NCI-H446 treated with DMSO at 0.1 percent for 48 hours (cell line): ENCODE data around the gene ADRA2B.
"Not testable (repeated sequence)": the region's sequence is repeated elsewhere in the genome, so short reads cannot be mapped to it uniquely, and the experiment has no call there.

Experiments
- DNase-seq: peaks from one replicate; lab custom pipeline; 2025; lab: John Stamatoyannopoulos, UW

The ADRA2B gene

GRCh38 chr2:96089356-96090195 lies 26.8 kb downstream of the ADRA2B start:
- no peak for DNase-seq

- DNase-seq, result no peak
Observed at GRCh38 chr2:96088340-96089335, 27.7 kb downstream of the ADRA2B start.

GRCh38 chr2:96087130-96087529 lies 29.2 kb downstream of the ADRA2B start:
- no peak for DNase-seq

- no peak for DNase-seq
Observed at GRCh38 chr2:96085541-96086355, 30.6 kb downstream of the ADRA2B start.

- DNase-seq, result not testable (repeated sequence)
Observed at GRCh38 chr2:96084858-96085518, 31.4 kb downstream of the ADRA2B start.

GRCh38 chr2:96083989-96084857 lies 32.1 kb downstream of the ADRA2B start:
- no peak for DNase-seq

DNA sequence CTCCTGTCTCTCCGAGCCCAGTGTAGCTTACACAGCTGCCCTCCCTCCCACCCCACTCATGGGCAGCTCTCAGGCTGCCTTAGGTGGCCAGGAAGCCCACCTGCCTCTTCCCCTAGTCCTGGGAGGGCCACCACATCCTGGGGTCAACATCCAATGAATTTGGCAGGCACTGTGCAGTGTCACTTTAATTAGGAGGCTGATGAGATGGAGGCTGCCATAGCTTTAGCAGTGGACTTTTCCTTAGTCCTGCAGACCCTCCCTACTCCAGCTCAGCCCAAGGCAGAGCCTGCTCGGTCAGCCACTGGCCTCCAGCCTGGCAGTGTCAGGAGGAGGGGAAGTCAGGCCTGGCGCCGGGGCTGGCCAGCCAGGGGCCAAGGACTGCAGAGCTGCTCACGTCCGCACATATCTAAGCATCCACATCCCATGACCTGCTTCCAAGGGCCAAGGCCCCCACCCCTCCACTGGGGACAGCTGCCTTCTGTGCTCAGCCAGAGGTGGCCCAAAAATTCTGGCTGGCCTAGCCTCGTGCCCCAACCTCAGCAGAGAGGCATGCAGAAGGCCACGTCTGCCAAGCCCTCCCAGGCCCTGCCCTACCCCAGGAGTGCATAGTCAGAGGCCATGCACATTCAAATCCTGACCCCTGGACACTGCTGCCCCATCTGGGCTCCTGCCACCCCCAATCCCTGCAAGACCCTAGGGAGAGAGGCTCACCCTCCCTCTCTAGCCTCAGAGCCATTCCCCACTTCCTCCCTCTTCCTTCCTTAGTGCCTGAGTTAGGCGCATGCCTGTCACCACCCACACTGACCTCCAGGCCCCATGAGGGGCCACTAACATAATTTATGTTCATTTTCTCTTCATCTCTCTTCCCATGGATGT lies 33.1 kb downstream of the ADRA2B start:
- DNase-seq, result no peak

DNA sequence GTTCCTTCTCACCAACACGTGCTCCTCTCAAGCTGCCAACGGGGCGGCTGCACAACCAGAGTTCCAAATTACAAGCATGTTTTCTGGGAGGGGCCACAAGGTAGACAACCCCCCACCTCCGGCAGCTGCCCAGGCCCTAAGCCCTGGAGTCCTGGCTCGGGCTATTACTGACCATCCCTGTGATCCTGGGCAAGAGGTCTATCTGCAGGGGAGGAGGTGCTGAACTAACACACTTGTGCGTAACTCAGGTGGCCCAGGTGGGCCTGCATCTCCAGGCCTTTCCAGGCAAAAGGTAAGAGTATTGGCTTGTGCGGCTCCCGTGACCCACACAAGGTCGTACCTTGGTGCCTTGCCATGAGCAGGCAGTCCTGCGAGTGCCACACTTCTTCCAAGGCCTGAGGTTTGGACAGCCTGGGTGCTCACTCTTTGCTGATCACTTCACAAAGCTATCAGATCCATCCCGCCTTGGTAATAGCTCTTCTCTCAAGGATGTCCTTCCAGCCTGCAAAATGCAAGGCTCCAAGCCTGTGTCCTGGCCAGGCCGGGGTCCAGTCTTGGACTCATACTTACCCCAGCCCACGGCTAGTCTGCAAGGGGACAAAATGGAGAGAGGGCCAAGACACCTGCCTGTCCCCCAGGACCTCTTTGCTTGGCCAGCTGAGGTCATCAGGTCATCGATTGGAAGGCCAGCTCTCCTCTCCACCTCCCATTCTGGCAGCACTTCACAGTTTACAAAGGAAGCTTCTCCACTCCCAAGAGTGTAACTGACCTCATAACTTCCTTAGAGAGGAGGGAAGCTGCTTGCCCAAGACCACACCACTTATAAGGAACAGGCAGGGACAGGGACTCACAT lies 33.9 kb downstream of the ADRA2B start:
- DNase-seq, result no peak

- DNase-seq, result no peak
Observed at GRCh38 chr2:96081042-96081441, 35.3 kb downstream of the ADRA2B start.

- DNase-seq, result no peak
Observed at GRCh38 chr2:96075199-96075771, 41.1 kb downstream of the ADRA2B start.

DNA sequence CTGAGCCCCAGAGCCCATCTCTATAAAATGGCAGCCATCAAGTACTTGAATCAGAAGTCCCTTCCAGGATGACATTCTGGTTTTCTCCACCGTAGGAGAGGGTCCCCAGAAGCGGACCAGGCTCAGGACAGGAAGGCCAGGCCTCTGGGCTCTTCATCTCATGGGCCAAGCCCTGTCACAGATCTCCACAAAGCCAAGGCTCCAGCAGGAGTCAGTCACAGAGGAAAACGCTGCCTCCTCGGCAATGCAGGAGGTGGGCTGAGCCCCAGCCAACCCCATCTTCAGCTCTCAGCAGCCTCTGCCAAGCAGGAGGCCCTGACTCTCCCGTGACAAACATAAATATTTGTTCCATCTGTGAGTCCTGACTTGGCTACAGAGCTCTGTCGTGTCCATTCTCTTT lies 42.2 kb downstream of the ADRA2B start:
- DNase-seq, result no peak

DNA sequence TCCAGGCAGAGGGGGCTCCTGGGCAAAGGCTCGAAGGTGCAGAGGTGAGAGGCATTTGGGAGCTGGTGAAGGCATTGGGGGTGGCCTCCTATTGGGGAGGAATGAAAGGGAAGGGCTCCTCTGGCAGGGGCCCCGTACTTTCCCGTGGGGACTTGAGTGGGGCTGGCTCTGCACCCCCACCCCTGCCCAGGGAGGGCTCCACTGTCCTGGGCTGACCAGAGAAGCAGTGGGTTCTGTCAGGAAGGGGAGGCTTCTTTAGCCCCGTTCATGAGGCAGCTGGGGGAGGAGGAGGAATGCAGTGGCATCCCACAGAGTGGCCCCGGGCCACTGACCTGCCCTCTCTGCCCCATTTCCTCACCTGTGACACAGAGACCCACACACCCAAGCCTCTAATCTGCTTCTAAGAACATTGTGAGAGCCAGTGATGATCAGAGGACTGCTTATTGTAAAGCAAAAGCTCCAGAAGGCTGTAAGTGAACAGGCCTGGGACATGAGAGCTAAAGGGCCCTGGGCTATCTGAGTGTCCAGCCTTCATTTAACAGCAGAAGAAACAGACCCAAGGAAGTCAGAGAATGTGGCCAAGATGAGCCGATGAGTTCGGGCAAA lies 43.1 kb downstream of the ADRA2B start:
- DNase-seq, result no peak

DNA sequence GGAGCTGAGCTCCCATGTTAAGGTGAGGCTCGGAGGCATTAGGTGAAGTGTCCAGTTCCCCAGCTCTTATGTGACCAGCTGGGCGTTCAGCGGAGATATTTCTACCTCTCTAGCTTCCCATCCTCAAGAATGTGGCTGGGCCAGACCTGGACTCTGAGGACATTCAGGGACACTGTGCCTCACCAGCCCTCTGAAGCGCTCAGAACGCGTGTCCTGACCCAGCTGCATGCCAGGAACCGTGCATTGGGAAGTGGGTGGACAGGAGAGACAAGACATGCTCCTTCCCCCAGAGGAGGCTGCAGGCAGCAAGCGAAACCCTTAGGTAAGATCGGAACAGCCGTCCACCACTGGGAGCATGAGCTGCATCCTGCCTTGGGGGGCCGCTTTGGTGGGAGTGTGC lies 43.6 kb downstream of the ADRA2B start:
- no peak for DNase-seq

GRCh38 chr2:96071977-96072491 lies 44.3 kb downstream of the ADRA2B start:
- DNase-seq, result not testable (repeated sequence)

- DNase-seq, result not testable (repeated sequence)
Observed at GRCh38 chr2:96071087-96071976, 45.0 kb downstream of the ADRA2B start.

- DNase-seq, result not testable (repeated sequence)
Observed at GRCh38 chr2:96070351-96070750, 46.0 kb downstream of the ADRA2B start.
